Endothelial cell of umbilical vein (primary cell): ENCODE data around the gene BACE1-AS.

ENCODE experiments used
- TF ChIP-seq, protein P1 (sequence below), 2 donors: IDR thresholded peaks; 1 replicate in 1 of 2; 2 replicates in 1 of 2; pipeline ENCODE4 v1.5.1; 2011; ENCODE audit warnings: low read length in 2 of 2, mild to moderate bottlenecking in 2 of 2, moderate library complexity in 2 of 2, control low read depth in 1 of 2, inconsistent platforms in 1 of 2, low read depth in 1 of 2; ENCODE audit not compliant: insufficient read depth in 1 of 2; ENCODE audit errors: extremely low read depth in 1 of 2
- TF ChIP-seq, protein P2 (sequence below): IDR thresholded peaks from 2 replicates; pipeline ENCODE4 v1.6.1; 2011; ENCODE audit not compliant: insufficient read depth, insufficient read length

DNA sequence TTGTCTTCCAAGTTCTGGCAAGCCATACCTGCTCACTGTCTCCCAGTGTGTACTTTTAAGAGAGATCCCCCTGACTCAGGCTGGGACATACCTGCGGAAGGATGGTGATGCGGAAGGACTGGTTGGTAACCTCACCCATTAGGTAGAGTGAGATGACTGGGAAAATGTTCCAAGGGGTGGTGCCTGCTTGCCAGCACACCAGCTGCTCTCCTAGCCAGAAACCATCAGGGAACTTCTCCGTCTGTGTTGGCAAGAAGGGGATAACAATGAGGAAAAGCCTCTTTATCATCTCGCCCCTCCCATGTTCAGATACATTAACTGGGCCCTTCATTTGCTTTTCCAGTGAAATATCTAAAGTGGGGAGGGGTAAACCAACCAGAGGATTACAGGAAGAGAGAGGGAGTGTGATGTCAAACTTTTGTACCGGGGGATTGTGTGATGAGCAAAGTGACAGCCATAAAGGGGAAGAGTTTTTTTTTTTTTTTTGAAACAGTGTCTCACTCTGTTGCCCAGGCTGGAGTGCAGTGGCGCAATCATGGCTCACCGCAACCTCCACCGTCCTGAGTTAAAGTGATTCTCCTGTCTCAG, at the start of gene BACE1-AS:
- TF ChIP-seq, protein P1, sequence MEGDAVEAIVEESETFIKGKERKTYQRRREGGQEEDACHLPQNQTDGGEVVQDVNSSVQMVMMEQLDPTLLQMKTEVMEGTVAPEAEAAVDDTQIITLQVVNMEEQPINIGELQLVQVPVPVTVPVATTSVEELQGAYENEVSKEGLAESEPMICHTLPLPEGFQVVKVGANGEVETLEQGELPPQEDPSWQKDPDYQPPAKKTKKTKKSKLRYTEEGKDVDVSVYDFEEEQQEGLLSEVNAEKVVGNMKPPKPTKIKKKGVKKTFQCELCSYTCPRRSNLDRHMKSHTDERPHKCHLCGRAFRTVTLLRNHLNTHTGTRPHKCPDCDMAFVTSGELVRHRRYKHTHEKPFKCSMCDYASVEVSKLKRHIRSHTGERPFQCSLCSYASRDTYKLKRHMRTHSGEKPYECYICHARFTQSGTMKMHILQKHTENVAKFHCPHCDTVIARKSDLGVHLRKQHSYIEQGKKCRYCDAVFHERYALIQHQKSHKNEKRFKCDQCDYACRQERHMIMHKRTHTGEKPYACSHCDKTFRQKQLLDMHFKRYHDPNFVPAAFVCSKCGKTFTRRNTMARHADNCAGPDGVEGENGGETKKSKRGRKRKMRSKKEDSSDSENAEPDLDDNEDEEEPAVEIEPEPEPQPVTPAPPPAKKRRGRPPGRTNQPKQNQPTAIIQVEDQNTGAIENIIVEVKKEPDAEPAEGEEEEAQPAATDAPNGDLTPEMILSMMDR (IDR thresholded peaks at IDR 0.05; ENCODE audit: extremely low read depth in 1 of 2, insufficient read depth in 1 of 2, low read depth in 1 of 2, low read length in 2 of 2): no peak
- TF ChIP-seq, protein P2, sequence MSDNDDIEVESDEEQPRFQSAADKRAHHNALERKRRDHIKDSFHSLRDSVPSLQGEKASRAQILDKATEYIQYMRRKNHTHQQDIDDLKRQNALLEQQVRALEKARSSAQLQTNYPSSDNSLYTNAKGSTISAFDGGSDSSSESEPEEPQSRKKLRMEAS: no peak
